GM19043 (cell line): Measurements from ENCODE around the gene DLEC1.

Experiments used
- ATAC-seq: cut with Tn5 transposase; IDR thresholded peaks from one replicate; pipeline ENCODE4 v1.9.1; 2021; ENCODE audit warnings: low read depth; ENCODE audit not compliant: unreplicated experiment

DLEC1 gene

DNA sequence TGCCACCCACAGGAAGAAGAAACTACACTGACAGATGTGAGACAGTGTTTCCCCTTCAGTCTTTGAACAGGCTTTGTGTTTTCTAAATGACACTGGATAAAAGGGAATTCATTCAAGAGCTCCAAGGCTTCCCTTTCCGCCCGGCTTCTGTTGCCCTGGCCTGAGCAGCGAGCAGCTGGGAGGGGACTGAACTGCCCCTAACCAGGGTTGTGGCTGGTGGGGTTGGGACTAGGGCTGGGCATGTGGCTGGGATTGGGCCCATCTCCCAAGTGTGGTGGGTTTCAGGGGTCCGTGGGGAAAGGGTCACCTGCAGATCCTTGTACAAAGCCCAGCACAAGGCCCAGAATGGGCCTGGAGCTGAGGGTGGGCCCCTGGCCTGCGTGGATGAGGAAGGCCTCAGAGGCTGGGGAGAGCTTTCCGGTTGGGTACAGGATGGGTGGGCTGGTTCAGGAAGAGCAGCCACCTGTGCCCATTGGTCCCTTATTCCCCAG is 38.0 kb upstream of the DLEC1 start:
- no peak for ATAC-seq

DNA sequence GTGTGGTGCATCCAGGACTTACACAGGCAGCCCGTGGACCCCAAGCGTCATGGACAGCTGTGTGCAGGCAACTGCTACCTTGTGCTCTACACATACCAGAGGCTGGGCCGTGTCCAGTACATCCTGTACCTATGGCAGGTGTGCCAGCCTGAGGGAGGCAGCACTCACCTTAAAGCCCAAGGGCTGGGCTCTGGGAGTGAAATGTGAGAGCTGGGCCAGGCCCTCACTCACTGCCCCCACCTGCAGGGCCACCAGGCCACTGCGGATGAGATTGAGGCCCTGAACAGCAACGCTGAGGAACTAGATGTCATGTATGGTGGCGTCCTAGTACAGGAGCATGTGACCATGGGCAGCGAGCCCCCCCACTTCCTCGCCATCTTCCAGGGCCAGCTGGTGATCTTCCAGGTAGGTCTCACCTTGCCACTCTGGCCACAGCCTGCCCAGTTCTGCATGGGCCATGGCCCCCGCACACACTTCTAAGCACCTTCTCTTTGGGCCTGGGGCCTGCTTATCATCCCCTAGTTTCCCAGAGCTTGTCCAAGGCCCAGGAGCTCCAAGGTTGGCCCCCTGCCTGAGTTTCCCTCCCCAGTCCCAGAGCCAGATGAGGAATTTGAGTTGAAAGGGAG is 37.4 kb upstream of the DLEC1 start:
- no peak for ATAC-seq

DNA sequence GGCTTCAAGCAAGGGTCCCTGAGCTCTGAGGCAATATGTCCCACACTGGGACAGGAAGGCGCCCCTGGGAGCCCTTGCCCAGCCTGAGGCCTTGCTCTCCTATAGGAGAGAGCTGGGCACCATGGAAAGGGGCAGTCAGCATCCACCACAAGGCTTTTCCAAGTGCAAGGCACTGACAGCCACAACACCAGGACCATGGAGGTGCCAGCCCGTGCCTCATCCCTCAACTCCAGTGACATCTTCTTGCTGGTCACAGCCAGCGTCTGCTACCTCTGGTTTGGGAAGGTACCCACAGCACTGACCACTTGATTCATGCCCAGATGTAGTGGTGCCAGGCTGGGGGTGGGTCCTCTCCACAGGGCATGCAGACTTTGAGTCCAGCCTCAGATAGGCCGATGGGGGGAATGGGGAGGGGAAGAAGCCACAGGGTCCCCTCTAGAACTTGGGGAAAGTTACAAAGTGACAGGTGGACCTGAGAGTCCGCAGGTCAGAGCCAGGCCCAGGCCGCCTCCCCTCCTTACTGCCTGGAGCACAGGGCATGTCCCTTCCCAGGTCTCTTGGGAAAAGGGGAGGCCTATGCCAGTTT is 36.6 kb upstream of the DLEC1 start:
- ATAC-seq, result no peak

DNA sequence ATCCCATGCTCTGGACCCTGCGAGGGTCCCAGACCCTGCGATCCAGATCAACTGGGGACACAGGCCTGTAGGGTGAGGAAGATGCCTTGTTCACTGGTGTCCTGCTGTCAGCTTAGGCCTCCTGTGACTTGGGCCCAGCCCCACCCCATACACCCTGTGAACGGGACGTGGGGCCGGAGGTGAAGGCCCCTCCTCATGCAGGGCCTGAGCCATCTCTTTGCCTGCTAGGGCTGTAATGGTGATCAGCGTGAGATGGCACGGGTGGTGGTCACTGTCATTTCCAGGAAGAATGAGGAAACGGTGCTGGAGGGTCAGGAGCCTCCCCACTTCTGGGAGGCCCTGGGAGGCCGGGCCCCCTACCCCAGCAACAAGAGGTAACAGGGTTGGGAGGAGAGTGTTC is 36.1 kb upstream of the DLEC1 start:
- ATAC-seq, result no peak

DNA sequence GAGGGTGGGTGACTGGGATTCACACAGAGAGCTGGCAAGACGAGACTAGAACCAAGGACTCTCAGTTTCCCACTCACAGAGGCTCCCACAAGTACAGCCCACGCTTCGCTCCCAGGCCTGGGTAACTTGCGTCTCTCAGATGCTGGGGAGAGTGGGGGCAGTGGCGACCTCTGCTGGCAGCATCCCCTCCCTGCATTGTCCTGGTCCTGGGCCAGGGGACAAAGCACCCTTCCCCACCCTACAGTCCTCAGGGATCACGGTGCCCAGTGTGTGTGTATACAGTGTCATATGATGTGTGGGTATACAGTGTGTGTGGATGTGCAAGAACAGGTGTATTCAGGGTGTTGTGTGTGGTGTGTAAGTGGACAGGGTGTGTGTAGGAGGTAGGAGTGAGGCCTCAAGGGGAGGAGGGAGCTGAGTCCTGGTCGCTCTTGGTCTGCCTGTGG is 35.6 kb upstream of the DLEC1 start:
- ATAC-seq, result no peak

DNA sequence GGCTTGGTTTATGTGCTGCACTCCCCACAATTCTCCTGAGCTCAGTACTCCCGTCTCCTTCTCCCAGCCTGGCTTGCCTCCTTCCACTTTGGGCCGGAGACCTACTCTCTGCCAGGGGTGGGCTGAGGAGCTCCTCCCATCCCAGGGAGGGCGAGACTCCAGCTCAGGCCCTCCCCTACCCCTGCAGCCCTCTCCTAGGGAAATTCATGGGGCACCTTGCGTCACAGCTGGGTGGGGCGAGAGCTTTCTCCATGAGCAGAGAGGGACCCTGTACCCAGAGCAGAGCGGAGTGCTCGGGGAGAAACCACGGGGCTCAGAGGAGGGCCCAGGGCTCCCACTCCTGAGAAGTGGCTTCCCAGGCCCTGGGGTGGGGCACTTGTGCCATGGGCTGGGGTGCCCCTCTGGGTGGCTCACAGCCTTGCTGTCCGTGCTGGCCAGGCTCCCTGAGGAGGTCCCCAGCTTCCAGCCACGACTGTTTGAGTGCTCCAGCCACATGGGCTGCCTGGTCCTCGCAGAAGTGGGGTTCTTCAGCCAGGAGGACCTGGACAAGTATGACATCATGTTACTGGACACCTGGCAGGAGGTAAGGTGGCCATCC is 35.1 kb upstream of the DLEC1 start:
- ATAC-seq, result no peak

DNA sequence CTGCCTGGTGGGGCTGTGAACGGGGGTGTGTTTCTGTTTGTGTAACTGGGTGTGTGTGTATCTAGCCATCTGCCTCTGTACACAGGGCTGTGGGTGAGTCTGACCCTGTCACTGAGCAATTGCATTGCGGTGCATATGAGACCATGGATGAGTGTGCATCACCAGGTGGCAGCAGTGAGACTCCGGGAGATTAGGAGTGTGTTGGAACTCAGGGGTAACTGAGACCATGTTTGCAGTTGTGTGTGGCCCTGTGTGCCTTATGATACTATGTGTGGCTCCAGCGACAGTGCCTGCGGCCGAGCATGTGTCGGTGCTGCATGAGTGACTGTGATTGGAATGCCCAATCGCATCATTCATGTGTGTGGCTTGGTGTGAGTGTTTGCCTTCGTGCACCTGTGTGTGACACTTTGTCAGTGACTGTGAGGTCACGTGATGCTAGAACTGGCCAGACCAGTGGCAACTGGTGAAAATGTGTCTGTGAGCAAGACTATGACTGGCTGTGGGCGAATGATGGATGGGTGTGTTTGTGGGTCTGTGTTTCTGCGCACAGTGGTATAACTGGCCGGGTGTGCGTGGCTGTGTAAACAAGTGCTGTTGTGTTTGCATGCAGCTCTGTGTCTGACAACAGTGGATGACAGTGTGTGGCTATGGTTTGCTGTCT is 34.5 kb upstream of the DLEC1 start:
- no peak for ATAC-seq

DNA sequence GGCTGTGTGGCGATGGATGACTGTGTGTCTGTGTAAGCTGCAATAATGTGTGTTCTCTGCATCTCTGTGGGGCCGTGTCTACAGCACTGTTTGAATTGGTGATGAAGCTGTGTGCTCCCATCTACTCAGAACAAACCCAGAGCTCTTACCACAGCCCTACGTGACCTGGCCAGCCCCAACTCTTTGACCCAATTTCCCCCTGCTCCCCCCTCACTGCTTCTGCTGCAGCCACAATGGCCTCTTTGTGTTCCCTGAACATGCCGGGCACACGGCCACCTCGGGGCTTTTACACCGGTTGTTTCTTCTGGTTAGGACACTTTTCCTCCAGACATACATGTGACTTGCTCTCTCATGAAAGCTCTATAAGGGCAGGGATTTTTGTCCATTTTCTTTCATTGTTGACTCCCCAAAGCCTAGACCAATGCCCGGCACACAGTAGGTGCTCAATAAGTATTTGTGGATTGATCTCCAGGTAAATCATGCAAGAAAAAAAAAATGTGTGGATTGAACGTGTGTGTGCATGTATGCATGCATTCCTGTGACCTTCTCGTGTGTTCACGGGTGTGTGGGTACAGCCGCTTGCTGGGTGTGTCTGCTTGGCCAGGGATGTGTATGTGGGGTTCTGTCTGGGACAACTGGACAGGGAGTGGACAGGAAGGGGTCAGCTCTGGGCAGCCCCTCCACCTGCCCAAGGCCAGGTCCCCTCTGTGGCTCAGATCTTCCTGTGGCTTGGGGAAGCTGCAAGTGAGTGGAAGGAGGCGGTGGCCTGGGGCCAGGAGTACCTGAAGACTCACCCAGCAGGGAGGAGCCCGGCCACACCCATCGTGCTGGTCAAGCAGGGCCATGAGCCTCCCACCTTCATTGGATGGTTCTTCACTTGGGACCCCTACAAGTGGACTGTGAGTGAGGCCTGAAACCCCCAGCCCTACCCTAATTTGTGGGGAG is 33.7 kb upstream of the DLEC1 start:
- ATAC-seq, result no peak

DNA sequence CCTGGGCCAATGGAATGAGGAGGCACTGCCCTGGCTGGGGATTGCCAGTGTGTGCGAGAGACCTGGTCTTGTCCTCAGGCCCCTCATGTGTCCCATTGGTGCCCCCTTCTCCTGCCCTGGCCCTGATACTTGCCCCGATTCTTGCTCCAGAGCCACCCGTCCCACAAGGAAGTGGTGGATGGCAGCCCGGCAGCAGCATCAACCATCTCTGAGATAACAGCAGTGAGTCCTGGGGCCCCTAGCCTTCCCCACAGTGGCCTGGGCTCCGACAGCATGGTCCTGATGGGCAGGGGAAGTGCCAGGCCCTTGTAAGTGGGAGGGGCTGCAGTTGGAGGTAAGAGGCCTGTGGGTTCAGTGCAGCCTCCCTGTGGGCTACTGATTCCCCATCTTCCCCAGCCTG is 33.0 kb upstream of the DLEC1 start:
- no peak for ATAC-seq

DNA sequence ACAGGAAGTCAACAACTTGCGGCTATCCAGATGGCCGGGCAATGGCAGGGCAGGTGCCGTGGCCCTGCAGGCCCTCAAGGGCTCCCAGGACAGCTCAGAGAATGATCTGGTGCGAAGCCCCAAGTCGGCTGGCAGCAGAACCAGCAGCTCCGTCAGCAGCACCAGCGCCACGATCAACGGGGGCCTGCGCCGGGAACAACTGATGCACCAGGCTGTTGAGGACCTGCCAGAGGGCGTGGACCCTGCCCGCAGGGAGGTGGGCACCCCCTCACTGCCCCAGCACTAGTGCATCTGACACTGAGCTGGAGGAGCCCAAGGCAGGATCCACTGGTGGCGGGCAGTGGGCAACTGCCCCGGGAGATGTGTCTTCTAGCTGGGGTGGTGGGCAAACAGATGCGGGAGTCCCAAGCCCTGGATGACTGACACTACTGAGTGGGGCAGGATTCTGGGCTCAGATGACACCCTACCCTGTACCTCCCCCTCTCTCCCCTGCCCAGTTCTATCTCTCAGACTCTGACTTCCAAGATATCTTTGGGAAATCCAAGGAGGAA is 32.5 kb upstream of the DLEC1 start:
- ATAC-seq, result no peak

DNA sequence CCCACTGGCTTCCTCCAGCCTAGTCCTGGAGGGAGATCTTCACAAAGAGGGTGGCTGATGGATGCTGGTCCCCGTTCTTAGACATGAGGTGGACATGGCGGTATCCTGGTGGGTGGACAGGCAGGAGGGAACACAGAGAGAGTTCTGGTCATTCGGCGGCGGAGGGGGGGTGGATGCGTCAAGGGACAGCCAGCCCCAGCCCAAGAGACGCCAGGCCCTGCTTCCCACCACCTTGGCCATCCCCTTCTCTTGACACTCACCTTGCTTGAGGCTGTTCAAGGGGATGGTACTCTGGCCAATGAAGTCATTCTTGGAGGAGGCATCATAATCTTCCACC is 31.3 kb upstream of the DLEC1 start:
- ATAC-seq, result no peak

DNA sequence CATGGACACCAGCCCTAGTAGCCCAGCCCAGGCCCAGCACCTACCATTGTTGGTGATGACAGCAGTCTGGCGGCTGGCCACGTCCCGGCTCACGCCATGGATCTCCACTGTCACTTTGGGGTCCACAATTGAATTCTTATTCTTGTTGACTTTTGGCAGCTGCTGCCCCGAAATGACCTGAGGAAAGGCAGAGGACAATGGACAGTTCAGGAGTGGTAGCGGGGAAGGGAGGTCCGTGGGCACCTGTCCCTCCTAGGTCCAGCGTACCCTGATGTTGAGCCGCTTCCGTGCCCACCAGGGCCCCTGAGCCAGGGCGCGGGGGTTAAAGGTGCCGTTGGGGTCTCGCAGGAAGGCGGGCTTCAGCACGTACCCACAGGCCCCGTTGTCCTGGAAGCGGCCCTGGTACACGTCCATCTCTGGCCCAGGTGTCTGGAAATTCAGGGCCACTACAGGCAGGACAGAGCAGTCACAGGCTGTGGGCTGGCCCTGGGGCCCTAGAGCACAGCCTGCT is 30.8 kb upstream of the DLEC1 start:
- no peak for ATAC-seq

DNA sequence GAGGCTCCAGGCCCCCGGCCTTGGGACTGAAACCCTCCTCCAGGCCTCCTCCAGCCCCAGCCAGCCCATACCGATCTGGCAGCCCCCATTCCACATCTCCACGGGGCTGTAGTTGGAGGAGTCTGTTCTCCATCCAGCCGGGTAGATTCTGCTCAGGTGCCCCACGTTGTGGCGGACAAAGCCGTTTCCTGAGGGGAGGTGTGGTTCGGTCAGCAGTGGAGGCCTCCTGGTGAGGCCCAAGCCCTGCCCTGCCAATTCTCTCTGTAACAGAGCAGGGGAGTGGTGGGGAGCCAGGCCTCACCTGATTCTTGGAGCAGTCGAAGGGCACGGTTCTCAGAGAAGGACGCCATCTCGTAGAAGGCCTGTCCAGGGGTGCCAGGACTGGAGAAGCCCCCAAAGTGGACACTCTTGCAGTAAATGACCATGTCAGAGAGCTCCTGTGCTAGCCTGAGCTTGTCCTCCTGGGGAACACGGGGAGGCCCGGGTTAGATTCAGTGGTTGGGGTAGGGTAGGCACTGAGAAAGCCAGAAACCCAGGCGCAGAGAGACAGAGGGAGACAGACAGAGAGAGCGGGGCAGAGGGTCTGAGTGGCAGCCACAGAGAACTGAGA is 29.9 kb upstream of the DLEC1 start:
- ATAC-seq, result no peak

DNA sequence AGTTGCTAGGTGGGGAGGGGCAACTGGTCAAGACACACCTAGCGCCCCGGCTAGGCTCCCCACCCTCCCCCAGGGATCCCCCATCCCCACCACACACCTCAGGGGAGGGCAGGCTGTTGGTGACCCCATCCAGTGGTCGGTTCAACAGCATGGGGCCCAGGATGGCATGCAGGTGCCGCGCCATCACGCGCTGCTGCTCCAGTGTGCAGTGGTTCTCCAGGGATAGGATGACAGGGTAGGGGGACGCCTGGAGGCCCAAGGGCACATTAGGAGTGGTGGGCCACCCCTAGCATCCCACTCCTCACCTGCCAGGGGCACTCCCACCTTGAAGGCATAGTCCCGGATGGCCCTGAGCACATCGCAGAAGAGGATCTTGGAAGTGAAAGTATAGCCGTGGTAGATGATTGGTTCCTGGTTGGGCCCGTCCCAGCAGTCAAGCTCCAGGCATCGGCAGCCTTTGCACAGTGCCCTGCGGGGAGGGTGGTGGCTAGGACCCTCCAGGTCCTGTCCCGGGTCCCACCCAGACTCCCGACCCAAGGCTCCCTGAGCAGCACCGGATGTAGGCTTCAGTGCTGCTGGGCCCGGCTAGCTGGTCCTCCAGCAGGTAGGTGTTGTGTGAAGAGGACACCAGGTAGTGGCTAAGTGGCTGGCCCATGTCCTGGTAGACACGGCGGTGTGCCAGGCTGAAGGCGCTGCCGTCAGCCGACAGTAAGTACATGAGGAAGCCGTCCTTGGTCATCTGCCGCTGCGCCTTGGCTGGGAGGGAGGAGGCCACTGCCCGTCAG is 29.0 kb upstream of the DLEC1 start:
- ATAC-seq, result no peak

DNA sequence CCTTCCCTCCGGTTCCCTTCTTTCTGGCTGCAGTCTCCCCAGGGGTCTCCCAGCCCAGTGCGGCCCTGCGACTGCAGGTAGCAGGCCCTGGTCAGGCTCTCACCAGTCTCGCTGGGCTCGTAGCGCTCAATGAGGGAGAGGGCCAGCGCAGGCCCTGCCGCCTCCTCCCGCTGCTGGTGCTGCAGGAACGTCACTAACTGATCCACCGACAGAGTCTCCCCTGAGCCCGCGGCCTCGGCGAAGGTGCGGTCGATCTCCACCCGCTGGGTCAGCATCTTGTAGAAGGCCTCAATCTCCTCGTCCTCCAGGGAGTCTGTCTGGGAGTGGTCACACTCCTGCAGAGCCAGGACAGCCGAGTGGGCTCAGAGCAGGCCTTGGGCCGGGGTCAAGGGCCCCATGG is 27.9 kb upstream of the DLEC1 start:
- no peak for ATAC-seq

DNA sequence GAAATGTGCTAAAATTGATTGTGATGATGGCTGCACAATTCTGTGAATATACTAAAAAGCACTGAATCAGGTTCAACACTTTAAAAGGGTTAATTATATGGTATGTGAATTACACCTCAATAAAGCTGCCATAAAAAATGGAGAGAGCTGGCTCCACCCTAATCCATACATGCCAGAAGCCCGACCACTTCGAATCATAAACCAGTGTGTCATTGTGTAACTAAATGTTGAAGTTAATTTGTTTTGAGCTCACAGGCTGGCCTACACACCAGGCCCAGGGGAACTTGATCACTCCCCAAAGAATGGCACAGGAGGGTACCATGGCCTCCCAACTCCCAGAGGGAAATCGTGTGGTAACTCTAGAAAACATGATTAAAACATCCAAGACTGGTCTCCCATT is 23.5 kb upstream of the DLEC1 start:
- no peak for ATAC-seq

DNA sequence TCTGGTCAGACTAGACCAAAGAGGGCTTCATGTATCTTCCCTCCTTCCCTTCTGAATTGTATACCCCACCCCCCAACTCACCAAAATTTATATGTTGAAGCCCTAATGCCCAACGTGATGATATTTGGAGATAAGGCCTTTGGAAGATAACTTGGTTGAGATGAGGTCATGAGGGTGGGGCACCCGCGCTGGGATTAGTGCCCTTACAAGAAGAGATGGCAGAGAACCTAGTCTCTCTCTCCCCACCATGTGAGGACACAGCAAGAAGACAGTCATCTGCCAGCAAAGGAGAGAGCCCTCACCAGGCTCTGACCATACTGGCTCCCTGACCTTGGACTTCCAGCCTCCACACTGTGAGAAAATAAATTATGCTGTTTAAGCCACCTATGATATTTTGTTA is 23.0 kb upstream of the DLEC1 start:
- ATAC-seq, result no peak

DNA sequence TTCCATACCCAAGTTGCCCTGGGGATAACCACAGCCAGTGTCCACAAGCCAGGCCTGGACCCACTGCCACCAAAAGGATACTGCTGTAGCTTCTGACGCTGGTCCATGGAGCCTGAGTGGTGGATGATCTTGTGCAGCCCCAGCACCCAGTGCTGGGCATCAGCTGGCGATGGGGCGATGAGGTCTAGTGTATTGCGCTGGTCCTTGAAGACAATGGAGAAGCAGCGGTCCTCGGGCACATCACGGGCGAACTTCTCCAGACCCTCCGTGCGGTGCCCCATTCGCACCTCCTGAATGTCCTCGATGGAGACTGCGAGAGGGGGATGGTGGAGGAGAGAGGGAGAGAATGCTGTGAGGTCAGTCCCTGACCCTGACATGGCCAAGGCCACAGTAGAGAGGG is 22.6 kb upstream of the DLEC1 start:
- no peak for ATAC-seq

DNA sequence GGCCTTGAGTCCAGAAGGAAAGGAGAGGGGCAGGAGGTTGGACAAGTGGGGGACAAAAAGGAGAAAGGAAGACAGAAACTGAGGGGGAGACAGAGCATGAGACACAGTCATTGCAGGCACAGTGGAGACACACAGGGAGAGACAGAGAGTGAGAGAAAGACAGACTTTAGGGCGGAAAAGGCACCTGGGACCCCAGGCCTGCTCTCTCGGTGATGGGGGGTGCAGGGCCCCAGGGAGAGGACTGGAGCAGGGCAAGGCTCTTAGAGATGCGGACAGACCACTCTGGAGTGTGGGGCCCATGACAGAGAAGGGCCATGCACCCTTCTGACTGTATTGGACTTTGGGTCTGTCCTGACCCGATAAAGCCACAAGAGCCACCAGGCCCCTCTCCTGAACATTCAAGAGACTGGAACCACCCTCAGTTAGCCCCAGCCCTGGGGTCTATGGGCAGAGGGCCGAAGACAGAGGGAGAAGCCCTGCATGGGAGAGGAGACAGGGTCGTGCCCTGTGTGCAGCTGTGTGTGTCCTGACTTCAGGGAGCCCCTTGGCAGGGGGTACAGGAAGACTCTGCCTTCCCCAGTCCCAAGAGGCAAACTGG is 22.1 kb upstream of the DLEC1 start:
- ATAC-seq, result no peak
